ENCODE data around the gene PPEF1. TPM values are rescaled to one million over a fixed set of nuclear protein-coding genes. Genes with fewer than 3 reads are reported as not detected.

PPEF1 gene
- total and polyA plus RNA-seq, 2 of the 13 experiments (the other 11 are each of a cell fraction or from before 2014, with no cell fraction given): not detected

DNA sequence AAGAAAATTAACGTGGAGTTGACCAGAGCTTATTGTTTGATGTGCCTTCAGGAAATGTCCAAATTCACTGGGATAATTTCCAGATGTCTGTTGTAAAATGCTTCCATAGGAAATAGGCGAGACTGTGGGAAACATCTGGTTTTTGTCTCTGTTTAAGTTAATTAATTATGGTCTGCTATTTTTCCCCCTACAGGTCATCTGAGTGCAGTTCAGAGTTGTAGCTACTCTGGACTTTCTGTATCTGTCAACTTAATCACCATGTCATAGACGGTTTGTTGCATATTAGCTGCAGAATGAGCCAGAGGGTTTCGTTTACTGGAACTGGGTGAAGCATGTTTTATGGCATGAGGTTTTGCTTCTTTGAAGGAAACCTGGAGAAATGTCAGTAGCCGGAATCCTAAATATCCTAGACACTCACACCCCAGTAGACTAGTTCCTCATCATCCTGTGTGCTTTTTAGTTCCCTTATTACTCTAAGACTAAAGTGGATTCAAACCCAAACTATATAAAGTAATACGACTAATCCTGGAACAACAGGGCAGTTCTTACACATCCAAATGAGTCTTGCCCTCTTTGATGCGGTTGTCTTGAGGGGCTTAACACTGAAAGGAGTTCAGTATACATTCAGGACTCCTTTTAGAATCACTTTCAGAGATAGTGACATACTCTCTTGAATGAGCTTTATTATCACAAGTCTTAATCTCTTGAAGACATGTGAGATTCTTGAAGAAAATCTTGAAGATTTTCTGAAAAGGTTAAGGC lies 62.5 kb downstream of the PPEF1 start (continued):
- no peak for TF ChIP-seq ARNTL (CRISPR knock-in tag; IDR thresholded peaks at IDR 0.05)

DNA sequence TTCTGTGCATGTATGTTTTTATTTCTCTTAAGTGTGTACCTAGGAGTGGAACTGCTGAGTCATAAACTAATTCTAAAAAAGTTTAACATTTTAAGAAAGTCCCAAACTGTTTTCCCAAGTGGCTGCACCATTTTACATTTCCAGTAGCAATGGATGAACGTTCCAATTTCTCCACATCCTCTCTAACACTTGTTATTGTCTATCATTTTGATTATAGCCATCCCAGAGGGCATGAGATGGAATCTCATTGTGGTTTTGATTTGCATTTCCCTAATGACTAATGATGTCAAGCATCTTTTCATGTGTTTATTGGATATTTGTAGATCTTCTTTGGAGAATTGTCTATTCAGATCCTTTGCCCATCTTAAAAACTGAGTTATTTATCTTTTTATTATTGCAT lies 82.5 kb downstream of the PPEF1 start:
- Histone ChIP-seq H3K27ac (ENCODE audit: extremely low read length, insufficient read depth, low read length) (no peak overlapping the region), H3K9ac (ENCODE audit: insufficient read depth, low read depth, low read length) (no peak overlapping the region), H3K4me3 (replicated peaks in 1 of 3; ENCODE audit: insufficient read depth in 1 of 3, low read depth in 2 of 3, low read length in 3 of 3) (no peak overlapping the region), H3K79me2 (ENCODE audit: insufficient read depth, low read length) (no peaks in the 10 kb centered on the region), H2AFZ (ENCODE audit: low read length) (no peak overlapping the region), H3K4me2 (ENCODE audit: low read depth, low read length) (no peak overlapping the region), H3K36me3 (replicated peaks in 1 of 2; ENCODE audit: control insufficient read depth in 1 of 2, insufficient read depth in 2 of 2, low read length in 2 of 2) (no peaks in the 10 kb centered on the region), H3K9me3 (ENCODE audit: low read length) (no peaks in the 10 kb centered on the region), H3K4me1 (ENCODE audit: insufficient read depth, low read length) (no peaks in the 10 kb centered on the region), H3K27me3 (ENCODE audit: control insufficient read depth in 1 of 2, insufficient read depth in 2 of 2, low read length in 2 of 2) (no peaks in the 10 kb centered on the region), H4K20me1 (ENCODE audit: insufficient read depth, low read length) (no peaks in the 10 kb centered on the region)
- in situ Hi-C loops (cut with HindIII; ENCODE audit: extremely low pct_ligation_motif_present, low pct_unique_long_range_greater_than_20kb) (no loop called here), intact Hi-C loops (cut with micrococcal nuclease; ENCODE audit: unreplicated experiment) (no loop called here)
- no TSS peak for BruUV-seq (replicated peaks)
- ChIA-PET POLR2A (no interaction called here), CTCF (ENCODE audit: low intra/inter-chr PET ratio, low total read pairs) (no interaction called here)
- FAIRE-seq (no peak), DNase-seq (ENCODE audit: low spot score) (no peak), ATAC-seq (no peak)
- WGBS (ENCODE audit: low lambda C conversion rate): 0% methylated on average over 1 of the region's 1 CpG
- no peak for TF ChIP-seq MLXIP (CRISPR knock-in tag; IDR thresholded peaks at IDR 0.05; ENCODE audit: borderline replicate concordance)
- no peak for TF ChIP-seq MTF1 (CRISPR knock-in tag; IDR thresholded peaks at IDR 0.05)
- TF ChIP-seq SALL2 (CRISPR knock-in tag; IDR thresholded peaks at IDR 0.05): no peak
- no peak for TF ChIP-seq SOX13 (IDR thresholded peaks at IDR 0.05)
- TF ChIP-seq SOX13 (CRISPR knock-in tag; conservative IDR thresholded peaks at IDR 0.05 in 1 of 2, IDR thresholded peaks at IDR 0.05 in 1 of 2): no peak
- no peak for TF ChIP-seq FOXM1 (CRISPR knock-in tag; IDR thresholded peaks at IDR 0.05)
- TF ChIP-seq ZMYM2 (CRISPR knock-in tag; IDR thresholded peaks at IDR 0.05): no peak
- TF ChIP-seq ZNF850 (CRISPR knock-in tag; conservative IDR thresholded peaks at IDR 0.05): no peak
- TF ChIP-seq, protein P1, sequence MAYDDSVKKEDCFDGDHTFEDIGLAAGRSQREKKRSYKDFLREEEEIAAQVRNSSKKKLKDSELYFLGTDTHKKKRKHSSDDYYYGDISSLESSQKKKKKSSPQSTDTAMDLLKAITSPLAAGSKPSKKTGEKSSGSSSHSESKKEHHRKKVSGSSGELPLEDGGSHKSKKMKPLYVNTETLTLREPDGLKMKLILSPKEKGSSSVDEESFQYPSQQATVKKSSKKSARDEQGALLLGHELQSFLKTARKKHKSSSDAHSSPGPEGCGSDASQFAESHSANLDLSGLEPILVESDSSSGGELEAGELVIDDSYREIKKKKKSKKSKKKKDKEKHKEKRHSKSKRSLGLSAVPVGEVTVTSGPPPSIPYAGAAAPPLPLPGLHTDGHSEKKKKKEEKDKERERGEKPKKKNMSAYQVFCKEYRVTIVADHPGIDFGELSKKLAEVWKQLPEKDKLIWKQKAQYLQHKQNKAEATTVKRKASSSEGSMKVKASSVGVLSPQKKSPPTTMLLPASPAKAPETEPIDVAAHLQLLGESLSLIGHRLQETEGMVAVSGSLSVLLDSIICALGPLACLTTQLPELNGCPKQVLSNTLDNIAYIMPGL (CRISPR knock-in tag; IDR thresholded peaks at IDR 0.05; ENCODE audit: borderline replicate concordance in 1 of 2, low read depth in 1 of 2): no peak
- TF ChIP-seq SMYD3 (CRISPR knock-in tag; IDR thresholded peaks at IDR 0.05): no peak
- no peak for TF ChIP-seq EEA1 (CRISPR knock-in tag; IDR thresholded peaks at IDR 0.05; ENCODE audit: borderline replicate concordance)
- no peak for TF ChIP-seq NCOA2 (CRISPR knock-in tag; IDR thresholded peaks at IDR 0.05)

Measured in HepG2 (cell line).